Astrocyte of the spinal cord (primary cell): Measurements from ENCODE around the gene TCF12.
"Not testable (repeated sequence)": the region's sequence is repeated elsewhere in the genome, so short reads cannot be mapped to it uniquely, and the experiment has no call there.

Experiments
- DNase-seq: peaks from one replicate; pipeline ENCODE4 v3.0.0; 2011; ENCODE audit warnings: low read depth, low spot score
- H3K4me3 ChIP-seq: 2 replicates; pipeline ENCODE4 v1.5.1; 2011; ENCODE audit warnings: low read depth, mild to moderate bottlenecking, low read length, moderate library complexity
- in situ Hi-C: cut with HindIII; loops from 2 replicates; pipeline ENCODE4 v1.10.0; 2017; ENCODE audit warnings: low sequenced_read_pairs
- TF ChIP-seq, protein P1 (sequence below): IDR thresholded peaks from 2 replicates; pipeline ENCODE4 v1.5.1; 2012; ENCODE audit warnings: low read depth, mild to moderate bottlenecking, low read length, inconsistent platforms

Gene TCF12

DNA sequence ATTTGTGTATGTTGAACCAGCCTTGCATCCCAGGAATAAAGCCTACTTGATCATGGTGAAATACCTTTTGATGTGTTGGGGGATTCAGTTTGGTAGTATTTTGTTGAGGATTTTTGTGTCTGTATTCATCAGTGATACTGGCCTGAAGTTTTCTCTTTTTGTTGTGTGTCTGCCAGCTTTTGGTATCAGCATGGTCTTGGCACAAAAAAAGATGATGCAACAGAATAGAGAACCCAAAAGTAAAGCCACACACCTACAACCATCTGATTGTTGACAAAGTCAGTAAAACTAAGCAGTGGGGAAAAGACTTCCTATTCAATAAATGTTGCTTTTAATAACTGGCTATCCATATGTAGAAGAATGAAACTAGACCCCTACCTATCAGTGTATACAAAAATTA is 77.6 kb downstream of the TCF12 start:
- H3K4me3 ChIP-seq: no peak overlapping the region
- in situ Hi-C loops: no loop called here
- TF ChIP-seq, protein P1, sequence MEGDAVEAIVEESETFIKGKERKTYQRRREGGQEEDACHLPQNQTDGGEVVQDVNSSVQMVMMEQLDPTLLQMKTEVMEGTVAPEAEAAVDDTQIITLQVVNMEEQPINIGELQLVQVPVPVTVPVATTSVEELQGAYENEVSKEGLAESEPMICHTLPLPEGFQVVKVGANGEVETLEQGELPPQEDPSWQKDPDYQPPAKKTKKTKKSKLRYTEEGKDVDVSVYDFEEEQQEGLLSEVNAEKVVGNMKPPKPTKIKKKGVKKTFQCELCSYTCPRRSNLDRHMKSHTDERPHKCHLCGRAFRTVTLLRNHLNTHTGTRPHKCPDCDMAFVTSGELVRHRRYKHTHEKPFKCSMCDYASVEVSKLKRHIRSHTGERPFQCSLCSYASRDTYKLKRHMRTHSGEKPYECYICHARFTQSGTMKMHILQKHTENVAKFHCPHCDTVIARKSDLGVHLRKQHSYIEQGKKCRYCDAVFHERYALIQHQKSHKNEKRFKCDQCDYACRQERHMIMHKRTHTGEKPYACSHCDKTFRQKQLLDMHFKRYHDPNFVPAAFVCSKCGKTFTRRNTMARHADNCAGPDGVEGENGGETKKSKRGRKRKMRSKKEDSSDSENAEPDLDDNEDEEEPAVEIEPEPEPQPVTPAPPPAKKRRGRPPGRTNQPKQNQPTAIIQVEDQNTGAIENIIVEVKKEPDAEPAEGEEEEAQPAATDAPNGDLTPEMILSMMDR: no peak
- no peak for DNase-seq

DNA sequence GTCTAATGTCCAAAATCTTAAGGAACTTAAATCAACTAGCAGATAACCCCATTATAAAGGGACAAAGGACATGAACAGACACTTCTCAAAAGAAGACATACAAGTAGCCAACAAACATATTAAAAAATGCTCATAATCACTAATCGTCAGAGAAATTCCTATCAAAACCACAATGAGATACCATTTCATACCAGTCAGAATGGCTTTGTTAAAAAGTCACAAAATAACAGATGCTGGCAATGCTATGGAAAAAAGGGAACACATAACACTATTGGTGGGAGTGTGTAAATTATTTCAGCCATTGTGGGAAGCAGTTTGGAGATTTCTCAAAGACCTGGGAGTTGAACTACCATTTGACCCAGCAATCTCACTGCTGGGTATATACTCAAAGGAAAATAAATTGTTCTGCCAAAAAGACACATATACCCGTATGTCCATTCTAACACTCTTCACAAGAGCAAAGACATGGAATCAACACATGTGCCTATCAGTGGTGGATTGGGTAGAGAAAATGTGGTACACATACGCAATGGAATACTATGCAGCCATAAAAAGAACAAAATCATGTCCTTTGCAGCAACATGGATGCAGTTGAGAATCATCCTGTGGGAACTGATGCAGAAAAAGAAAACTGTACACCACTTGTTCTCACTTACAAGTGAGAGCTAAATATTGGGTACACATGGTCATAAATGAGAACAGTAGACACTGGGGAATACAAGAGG is 78.5 kb downstream of the TCF12 start:
- no peak overlapping the region for H3K4me3 ChIP-seq
- DNase-seq: peak; percentile 19
- TF ChIP-seq, protein P1: no peak
- in situ Hi-C loops: no loop called here

- in situ Hi-C loops: no loop called here
- no peak overlapping the region for H3K4me3 ChIP-seq
- peak; percentile 81 for DNase-seq
- TF ChIP-seq, protein P1: no peak
These were observed 85.0 kb downstream of the TCF12 start for GRCh38 chr15:57003418-57003817.

DNA sequence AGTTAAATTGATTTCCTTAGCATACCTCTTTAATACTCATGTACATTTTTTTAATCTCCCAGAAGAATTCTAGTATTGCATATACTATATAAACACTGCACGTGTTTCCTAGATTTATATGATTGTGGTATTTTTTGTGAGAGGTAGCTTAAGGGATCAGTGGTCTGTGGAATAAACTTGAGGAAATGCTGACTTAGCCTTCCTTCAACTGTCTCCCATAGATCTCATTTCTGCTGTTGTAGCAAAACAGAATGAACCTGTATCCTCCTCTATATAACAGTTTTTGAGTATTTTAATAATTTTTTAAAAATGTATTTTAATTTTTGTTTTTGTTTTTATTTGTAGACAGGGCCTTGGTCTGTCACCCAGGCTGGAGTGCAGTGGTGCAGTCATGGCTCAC is 86.8 kb downstream of the TCF12 start:
- no peak overlapping the region for H3K4me3 ChIP-seq
- DNase-seq: no peak
- in situ Hi-C loops: no loop called here
- TF ChIP-seq, protein P1: no peak

DNA sequence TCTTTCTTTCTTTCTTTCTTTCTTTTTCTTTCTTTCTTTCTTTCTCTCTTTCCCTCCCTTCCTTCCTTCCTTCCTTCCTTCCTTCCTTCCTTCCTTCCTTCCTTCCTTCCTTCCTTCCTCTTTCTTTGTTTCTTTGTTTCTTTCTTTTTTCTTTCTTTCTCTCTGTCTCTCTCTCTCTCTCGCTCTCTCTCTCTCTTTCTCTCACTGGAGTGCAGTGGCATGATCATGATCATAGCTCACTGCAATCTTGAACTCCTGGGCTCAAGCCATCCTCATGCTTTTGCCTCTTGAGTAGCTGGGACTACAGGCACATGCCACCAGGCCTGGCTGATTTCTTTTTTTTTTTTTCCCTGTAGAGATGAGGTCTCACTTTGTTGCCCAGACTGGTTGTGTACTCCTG is 89.4 kb downstream of the TCF12 start:
- DNase-seq, H3K4me3 ChIP-seq, in situ Hi-C loops: not testable (repeated sequence)

- in situ Hi-C loops: no loop called here
- DNase-seq: no peak
- TF ChIP-seq, protein P1: no peak
These were observed 92.3 kb downstream of the TCF12 start for GRCh38 chr15:57010724-57011123.

DNA sequence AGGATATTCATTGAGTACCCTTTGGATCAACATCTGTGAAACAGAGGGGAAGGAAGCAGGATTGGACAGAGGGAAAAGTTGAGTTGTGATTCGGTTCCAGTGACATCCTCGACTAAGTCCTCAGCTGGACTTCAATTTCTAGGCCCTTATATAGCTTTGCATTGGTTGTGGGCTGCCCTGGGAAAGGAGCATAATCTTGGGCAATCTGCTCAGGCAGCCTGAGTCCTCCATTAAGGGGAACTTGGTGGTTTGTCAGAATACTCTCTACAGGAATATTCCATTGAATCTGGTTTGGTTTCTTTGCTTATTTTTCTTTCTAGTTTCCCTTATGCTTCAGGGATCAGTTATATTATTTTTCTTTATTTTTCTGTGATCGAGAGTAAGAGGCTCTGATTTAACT is 94.1 kb downstream of the TCF12 start:
- H3K4me3 ChIP-seq: no peak overlapping the region
- no peak for DNase-seq
- in situ Hi-C loops: no loop called here
- TF ChIP-seq, protein P1: no peak

More at GRCh38 chr15:57010724-57011123, 92.3 kb downstream of the TCF12 start:
- H3K4me3 ChIP-seq: no peak overlapping the region

DNA sequence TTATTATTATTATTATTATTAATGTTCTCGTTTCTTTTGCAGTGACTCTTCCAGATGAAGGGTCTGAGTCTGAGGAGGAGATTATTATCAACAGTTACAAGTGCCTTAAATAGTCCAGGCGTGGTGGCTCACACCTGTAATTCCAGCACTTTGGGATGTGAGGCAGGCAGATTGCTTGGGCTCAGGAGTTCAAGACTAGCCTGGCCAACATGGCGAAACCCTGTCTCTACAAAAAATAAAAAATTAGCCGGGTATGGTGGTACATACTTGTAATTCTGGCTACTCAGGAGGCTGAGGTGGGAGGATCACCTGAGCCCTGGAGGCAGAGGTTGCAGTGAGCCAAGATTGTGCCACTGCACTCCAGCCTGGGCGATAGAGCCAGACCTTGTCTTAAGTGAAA is 96.5 kb downstream of the TCF12 start:
- DNase-seq, in situ Hi-C loops, H3K4me3 ChIP-seq: not testable (repeated sequence)
